K562 (cell line): Measurements from ENCODE around the gene ZSCAN26. TPM values are rescaled to one million over a fixed set of nuclear protein-coding genes. Genes with fewer than 3 reads are reported as not detected.

ENCODE experiments used
- BHLHE40 ChIP-seq: IDR thresholded peaks from 2 replicates; pipeline ENCODE4 v1.6.1; 2011; ENCODE audit warnings: low read length, improper control_type of control experiment
- CEBPZ ChIP-seq: fragments of 150-350 bp; IDR thresholded peaks from 2 replicates; pipeline ENCODE4 v1.6.1; 2014; ENCODE audit warnings: low read depth, mild to moderate bottlenecking, low read length, borderline replicate concordance
- CLOCK ChIP-seq: fragments of 250-450 bp; sonication (Bioruptor Pico); IDR thresholded peaks from 2 replicates; pipeline ENCODE4 v1.4.0; 2020; ENCODE audit warnings: mild to moderate bottlenecking, moderate library complexity, borderline replicate concordance
- E4F1 ChIP-seq: fragments of 250-450 bp; sonication (Bioruptor Pico); IDR thresholded peaks from 2 replicates; pipeline ENCODE4 v1.5.0; 2021; ENCODE audit warnings: mild to moderate bottlenecking, borderline replicate concordance
- HDAC8 ChIP-seq: fragments of 450-650 bp; IDR thresholded peaks from 2 replicates; pipeline ENCODE4 v1.6.1; 2016; ENCODE audit warnings: mild to moderate bottlenecking, missing genetic modification characterization, moderate library complexity, missing compliant biosample characterization
- HMG20B ChIP-seq: fragments of 250-450 bp; sonication (Bioruptor Pico); IDR thresholded peaks from 2 replicates; pipeline ENCODE4 v1.5.0; 2021; ENCODE audit warnings: mild to moderate bottlenecking
- ILK ChIP-seq: fragments of 450-650 bp; IDR thresholded peaks from 2 replicates; pipeline ENCODE4 v1.6.1; 2016; ENCODE audit warnings: missing genetic modification characterization, low read depth, mild to moderate bottlenecking, missing compliant biosample characterization, moderate library complexity, borderline replicate concordance
- KAT7 ChIP-seq: sonication (generic); formaldehyde crosslinking; IDR thresholded peaks from 2 replicates; pipeline ENCODE4 v1.8.0; 2022; ENCODE audit warnings: missing genetic modification reagents, mild to moderate bottlenecking, borderline replicate concordance
- MYBL2 ChIP-seq, 2 experiments: fragments of 450-650 bp in 1 of 2; sonication (generic) in 1 of 2; formaldehyde crosslinking in 1 of 2; IDR thresholded peaks; 2 replicates each; pipeline versions ENCODE4 v1.6.1 to v1.8.1; 2017 to 2022; ENCODE audit warnings: borderline replicate concordance in 1 of 2, inconsistent platforms in 1 of 2, low read depth in 1 of 2, mild to moderate bottlenecking in 1 of 2, missing genetic modification reagents in 1 of 2, moderate library complexity in 1 of 2
- RBM25 ChIP-seq: fragments of 200-400 bp; formaldehyde crosslinking; IDR thresholded peaks from 2 replicates; pipeline ENCODE4 v1.6.1; 2018; ENCODE audit warnings: low read length, low read depth, moderate library complexity; ENCODE audit not compliant: severe bottlenecking
- SAFB2 ChIP-seq: fragments of 200-400 bp; formaldehyde crosslinking; IDR thresholded peaks from 2 replicates; pipeline ENCODE4 v1.6.1; 2018; ENCODE audit warnings: borderline replicate concordance, low read length, low read depth, moderate library complexity; ENCODE audit not compliant: severe bottlenecking
- ZNF668 ChIP-seq: fragments of 250-450 bp; sonication (Bioruptor Pico); IDR thresholded peaks from 2 replicates; pipeline ENCODE4 v1.8.0; 2022; ENCODE audit warnings: mild to moderate bottlenecking, inconsistent platforms
- polyA plus RNA-seq, 8 experiments: library from polyadenylated mRNA; depleted of rRNA in 4 of 8; stranded (reverse) in 5 of 8; unstranded in 3 of 8; fragments of >200 nt; fragmentation: Nextera tagmentation in 2 of 8; fragmentation: Illumina TruSeq in 1 of 8; extraction: Ambion mirVana in 2 of 8; extraction: Trizol in 1 of 8; gene quantifications; 2 replicates each; pipeline versions ENCODE4 v1.2.1 to v1.2.3, GENCODE V29; 2011 to 2014; ENCODE audit warnings: inconsistent platforms in 1 of 8, missing spikeins in 1 of 8
- total RNA-seq, 7 experiments: library from RNA; depleted of rRNA in 6 of 7; stranded (reverse); fragments of >200 nt in 6 of 7; fragmentation: Illumina TruSeq in 2 of 7; extraction: Trizol in 2 of 7; gene quantifications; 2 replicates each; pipeline versions ENCODE4 v1.2.1 to v1.2.3, GENCODE V29; 2011 to 2021; ENCODE audit warnings: low replicate concordance in 1 of 7

Gene ZSCAN26
- total and polyA plus RNA-seq, 9 of the 15 experiments (the other 6 are each of a cell fraction or from before 2014, with no cell fraction given), result 5.9 to 14.2 (median 10.5) TPM

GRCh38 chr6:28225056-28225834 lies 41.7 kb upstream of the ZSCAN26 start, which contains the start of gene ZSCAN9 (continued):
- TF ChIP-seq CEBPZ (no peak), RBM25 (no peak), BHLHE40 (peak; percentile 95), HMG20B (CRISPR knock-in tag) (no peak), E4F1 (CRISPR knock-in tag) (peak; percentile 43; the same call in 1 of the 2 replicates), CLOCK (CRISPR knock-in tag) (no peak), KAT7 (CRISPR knock-in tag) (no peak), HDAC8 (no peak), MYBL2 (IDR thresholded peaks at IDR 0.05; ENCODE audit: low read depth) (peak; percentile 75), MYBL2 (CRISPR knock-in tag; IDR thresholded peaks at IDR 0.05; ENCODE audit: borderline replicate concordance) (no peak), ZNF668 (CRISPR knock-in tag) (no peak), ILK (tag) (no peak), SAFB2 (no peak)
